22Rv1 (cell line): ENCODE results near the gene EFNB3.

Experiments
- H3K27ac ChIP-seq: fragments of 450-650 bp; 2 replicates; pipeline ENCODE4 v1.5.1; 2017
- ZFX ChIP-seq: fragments of 450-650 bp; IDR thresholded peaks from 2 replicates; pipeline ENCODE4 v1.6.1; 2017; ENCODE audit warnings: antibody characterized with exemption, borderline replicate concordance
- TF ChIP-seq, protein P1 (sequence below): fragments of 450-650 bp; IDR thresholded peaks from 2 replicates; pipeline ENCODE4 v1.5.1; 2017; ENCODE audit warnings: mild to moderate bottlenecking

The EFNB3 gene

DNA sequence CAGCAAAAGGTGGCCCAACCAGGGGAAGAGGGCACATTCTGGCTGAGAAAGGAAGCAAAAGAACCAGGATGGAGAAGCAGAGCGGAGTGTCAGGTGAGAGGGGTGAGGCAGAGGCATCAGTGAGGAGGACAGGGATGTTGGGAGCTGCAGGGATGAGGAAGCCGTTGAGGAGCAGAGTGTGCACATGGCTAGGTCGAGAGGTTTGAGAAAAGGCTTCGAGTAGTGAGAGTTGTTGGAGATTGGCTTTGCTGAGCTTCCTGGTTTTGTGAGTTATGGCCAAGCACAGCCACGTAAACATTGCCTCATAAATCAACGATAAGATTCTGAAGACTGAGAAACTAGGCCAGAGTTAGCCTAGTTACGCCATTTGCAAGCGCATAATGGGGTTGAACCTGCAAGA, 39.4 kb downstream of the EFNB3 start:
- no peak for TF ChIP-seq ZFX

DNA sequence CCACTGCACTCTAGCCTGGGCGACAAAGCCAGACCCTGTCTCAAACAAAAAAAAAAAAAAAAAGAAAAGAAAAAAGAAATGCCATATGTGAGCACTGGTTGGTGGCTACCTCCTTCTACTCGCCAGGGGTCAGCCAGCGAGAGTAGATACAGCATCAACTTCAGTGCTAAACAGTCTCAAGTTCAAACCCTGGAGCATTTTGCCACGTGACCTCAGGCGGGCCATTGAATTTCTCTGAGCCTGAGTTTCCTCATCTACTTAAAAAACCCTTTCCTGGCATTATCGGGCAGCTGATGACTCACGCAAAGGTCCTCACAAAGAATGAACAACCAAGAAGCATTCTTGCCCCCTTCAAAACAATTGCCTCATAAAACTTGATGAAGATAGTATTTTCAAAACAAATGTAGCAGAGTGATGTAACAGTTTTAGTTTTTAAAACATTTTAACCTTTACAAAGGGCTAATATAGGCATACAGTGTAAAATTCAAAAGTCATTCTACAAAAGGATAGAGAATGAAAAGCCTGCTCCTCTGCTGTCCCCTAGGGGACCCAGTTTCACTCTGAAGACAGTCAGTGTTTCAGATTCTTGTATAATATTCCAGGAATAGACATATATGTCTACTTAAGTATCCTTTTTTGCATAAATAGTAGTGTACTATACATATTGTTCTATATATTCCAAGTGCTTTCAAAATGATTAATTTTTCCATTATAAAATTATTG, 40.9 kb downstream of the EFNB3 start:
- peak overlapping the region; percentile 46 for H3K27ac ChIP-seq
- TF ChIP-seq, protein P1, sequence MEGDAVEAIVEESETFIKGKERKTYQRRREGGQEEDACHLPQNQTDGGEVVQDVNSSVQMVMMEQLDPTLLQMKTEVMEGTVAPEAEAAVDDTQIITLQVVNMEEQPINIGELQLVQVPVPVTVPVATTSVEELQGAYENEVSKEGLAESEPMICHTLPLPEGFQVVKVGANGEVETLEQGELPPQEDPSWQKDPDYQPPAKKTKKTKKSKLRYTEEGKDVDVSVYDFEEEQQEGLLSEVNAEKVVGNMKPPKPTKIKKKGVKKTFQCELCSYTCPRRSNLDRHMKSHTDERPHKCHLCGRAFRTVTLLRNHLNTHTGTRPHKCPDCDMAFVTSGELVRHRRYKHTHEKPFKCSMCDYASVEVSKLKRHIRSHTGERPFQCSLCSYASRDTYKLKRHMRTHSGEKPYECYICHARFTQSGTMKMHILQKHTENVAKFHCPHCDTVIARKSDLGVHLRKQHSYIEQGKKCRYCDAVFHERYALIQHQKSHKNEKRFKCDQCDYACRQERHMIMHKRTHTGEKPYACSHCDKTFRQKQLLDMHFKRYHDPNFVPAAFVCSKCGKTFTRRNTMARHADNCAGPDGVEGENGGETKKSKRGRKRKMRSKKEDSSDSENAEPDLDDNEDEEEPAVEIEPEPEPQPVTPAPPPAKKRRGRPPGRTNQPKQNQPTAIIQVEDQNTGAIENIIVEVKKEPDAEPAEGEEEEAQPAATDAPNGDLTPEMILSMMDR: no peak
- no peak for TF ChIP-seq ZFX

More for the DNA sequence above, 39.4 kb downstream of the EFNB3 start:
- peak overlapping the region; percentile 46 for H3K27ac ChIP-seq

DNA sequence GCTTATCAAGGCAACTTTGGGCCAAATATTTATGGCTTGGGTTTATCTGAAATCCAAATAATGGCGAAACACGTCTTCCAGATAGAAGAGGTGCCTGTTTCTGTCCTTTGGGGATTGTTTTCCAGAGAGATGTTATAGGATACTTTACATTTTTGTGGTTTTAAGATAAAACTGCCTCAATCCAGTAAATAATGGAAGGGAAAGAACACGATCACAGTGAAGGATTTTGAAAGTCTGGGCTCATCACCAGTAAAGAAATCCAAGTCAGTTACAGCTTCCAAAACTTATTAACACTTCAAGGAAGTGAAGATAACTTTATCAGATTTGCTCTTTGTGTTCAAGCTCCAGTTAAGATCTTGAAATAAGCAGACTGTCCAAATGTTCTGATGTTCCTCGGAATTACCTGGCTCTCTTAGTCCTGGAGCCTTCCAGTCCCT, 42.7 kb downstream of the EFNB3 start:
- H3K27ac ChIP-seq: no peak overlapping the region
- TF ChIP-seq ZFX: no peak

DNA sequence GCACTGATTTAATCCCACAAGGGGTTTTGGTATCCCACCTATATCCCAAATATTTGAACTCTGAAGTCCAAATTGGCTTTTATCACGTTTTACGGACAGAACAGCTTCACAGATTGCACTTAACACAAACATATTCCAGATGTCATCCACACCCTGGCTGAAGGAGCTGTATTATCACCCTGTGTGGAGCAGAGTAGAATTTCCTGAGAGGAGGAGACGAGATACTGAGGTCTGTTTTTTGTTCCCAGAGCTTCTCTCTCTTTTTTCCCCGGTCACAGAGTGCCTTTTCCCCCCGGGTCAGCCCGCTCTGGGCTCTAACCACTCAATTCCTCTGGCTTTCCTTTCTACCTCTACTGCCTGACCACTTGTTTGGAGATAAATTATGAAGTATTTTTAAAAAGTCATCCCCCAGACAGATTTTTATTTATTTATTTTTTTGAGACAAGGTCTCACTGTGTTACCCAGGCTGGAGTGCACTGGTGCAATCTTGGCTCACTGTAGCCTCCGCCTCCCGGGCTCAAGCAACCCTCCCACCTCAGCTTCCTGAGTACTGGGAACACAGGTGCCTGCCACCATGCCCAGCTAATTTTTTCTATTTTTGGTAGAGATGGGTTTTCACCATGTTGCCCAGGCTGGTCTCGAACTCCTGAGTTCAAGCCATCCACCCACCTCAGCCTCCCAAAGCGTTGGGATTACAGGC, 43.2 kb downstream of the EFNB3 start:
- no peak overlapping the region for H3K27ac ChIP-seq

DNA sequence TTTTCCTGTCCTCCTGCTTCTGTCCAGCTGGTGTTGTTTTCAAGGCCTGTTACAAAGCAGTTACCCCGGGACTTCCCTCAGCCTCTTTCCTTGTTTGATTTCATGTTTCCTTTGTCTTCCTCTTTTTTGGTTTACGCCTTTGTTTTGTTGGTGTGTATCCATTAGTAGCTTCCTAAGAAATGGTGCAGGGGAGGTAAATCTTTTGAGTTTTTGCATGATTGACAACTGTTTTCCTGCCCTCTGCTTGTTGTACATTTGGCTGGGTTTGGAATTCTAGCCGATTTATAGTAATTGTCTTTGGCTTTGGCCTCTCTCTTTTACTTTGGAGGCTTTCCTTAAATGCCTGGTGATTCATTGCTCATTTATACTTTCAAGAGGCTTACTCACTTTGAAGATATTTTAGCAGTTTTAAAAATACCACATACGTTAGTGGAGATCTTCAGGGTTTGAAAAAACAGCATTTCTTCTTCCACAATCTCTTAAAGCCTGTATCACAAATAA, 45.4 kb downstream of the EFNB3 start:
- TF ChIP-seq, protein P1: no peak
- TF ChIP-seq ZFX: no peak
- no peak overlapping the region for H3K27ac ChIP-seq

More for the DNA sequence above, 43.2 kb downstream of the EFNB3 start:
- TF ChIP-seq ZFX: no peak
- TF ChIP-seq, protein P1: no peak

DNA sequence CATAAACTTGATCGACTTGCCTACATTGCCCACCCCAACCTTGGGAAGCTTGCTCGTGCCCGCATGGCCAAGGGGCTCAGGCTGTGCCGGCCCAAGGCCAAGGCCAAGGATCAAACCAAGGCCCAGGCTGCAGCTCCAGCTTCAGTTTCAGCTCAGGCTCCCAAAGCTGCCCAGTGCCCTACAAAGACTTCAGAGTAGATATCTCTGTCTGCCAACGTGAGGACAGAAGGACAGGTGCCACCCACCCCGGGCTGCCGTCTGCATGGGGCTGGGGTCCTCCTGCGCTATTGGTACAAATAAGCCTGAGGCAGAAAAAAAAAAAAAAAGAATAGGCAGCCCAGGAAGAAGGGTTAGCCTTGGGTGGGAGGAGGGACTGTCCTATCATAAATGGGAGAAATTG, 49.7 kb downstream of the EFNB3 start:
- TF ChIP-seq, protein P1: no peak
- TF ChIP-seq ZFX: no peak
- H3K27ac ChIP-seq: no peak overlapping the region

DNA sequence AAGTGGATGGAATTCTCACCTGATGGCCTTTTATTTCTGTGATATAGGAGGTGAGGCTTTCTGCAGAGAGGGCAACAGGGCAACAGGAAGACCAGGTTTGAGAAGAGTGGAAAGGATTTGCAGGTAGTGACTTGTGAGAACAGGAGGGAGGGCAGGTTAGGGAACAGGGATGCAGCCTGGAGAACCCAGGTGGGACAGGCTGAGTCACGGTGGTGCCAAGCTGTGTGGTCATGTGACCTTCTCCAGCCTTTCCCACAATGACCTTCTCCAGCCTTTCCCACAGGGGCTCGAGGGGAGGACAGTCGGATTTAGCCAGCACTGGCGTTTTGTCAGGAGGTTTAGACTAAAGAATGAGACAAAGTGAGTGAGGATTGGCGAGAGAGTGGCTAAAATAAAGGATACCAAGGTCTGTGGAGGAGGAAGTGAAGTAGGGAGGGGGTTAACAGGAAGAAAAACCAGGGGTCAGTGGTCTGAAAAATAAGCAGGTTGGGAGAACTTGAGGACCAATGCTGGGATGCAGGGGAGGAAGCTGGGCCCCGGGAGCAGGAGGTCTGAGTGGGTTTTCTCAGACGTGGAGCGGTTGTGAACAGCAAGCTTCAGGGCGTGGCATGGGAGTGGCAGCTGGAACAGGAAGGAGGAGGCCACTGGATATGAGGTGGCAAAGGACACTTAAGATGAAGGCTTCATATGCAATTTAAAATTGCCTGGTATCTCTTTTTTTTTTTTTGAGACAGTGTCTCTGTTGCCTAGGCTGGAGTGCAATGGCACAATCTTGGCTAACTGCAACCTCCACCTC, 50.3 kb downstream of the EFNB3 start:
- no peak overlapping the region for H3K27ac ChIP-seq
- TF ChIP-seq ZFX: no peak
- TF ChIP-seq, protein P1: no peak
